Activated naive CD4-positive, alpha-beta T cell treated with anti-CD3 and anti-CD28 coated beads for 36 hours (primary cell): ENCODE results near the gene GMEB2. TPM values are rescaled to one million over a fixed set of nuclear protein-coding genes. Genes with fewer than 3 reads are reported as not detected.
"Not testable (repeated sequence)": the region's sequence is repeated elsewhere in the genome, so short reads cannot be mapped to it uniquely, and the experiment has no call there.

Experiments used
- CTCF ChIA-PET: fragments of 350-600 bp; sonication (Branson Sonifier 250); formaldehyde crosslinking; loops from one replicate; lab custom pipeline; 2021; ENCODE audit warnings: antibody characterized with exemption; lab: Charles Lee
- DNase-seq: peaks from one replicate; pipeline ENCODE4 v3.0.0-alpha.2; 2020
- H3K27ac Mint-ChIP-seq: one replicate; pipeline ENCODE4 v1.8.0; 2021; ENCODE audit warnings: mild to moderate bottlenecking, mixed read lengths
- H3K27me3 Mint-ChIP-seq: one replicate; pipeline ENCODE4 v1.8.0; 2021; ENCODE audit warnings: low read depth, mixed read lengths
- H3K36me3 Mint-ChIP-seq: one replicate; pipeline ENCODE4 v1.8.0; 2021; ENCODE audit warnings: low read depth, mixed read lengths
- H3K4me1 Mint-ChIP-seq: one replicate; pipeline ENCODE4 v1.8.0; 2021; ENCODE audit warnings: low read depth, mixed read lengths
- H3K4me3 Mint-ChIP-seq: one replicate; pipeline ENCODE4 v1.8.0; 2021; ENCODE audit warnings: mild to moderate bottlenecking, moderate library complexity, mixed read lengths
- H3K9me3 Mint-ChIP-seq: one replicate; pipeline ENCODE4 v1.8.0; 2021; ENCODE audit warnings: mixed read lengths
- intact Hi-C: fragments of 100-400 bp; cut with micrococcal nuclease; formaldehyde crosslinking; loops from one replicate; pipeline ENCODE4 v1.15.1; 2023
- total RNA-seq, 2 experiments: library from RNA; stranded (reverse); gene quantifications; one replicate each; pipeline ENCODE4 v1.2.3, GENCODE V29; 2021

Gene GMEB2
- total RNA-seq, 2 experiments from 2014 or later: 16.7 to 18.0 TPM

DNA sequence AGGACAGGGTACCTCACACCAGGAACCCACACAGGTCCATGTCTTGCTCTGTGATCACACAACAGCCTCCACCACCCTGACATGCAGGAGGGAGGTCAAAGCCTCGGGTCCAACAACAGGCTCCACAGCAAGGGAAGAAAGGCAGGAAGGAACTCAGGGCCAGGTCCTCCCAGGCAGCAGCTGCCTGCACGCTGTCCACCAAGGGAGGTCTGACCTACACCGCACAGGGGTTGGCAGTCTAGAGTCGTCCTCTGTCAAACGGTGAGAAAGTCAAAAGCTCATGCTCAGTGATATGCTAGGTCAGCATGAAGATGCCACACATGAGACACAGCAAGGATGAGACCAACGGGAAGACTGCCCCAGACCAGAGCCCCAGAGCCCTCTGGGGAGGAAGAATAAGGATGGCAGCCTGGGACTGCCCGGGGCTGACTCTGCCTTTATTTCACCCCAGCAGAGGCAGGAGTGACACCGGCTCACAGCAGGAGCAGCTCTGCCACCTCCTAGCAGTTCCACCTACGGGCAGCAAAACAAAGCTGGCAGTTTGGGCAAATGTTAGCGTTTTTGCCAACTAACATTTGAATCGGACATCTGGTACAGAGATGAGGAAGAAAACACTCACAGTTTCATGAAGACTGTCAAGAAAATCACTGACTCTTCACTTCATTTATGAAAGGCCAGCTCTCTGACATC, 8.5 kb downstream of the GMEB2 start:
- no peaks in the 10 kb centered on the region for H3K9me3 Mint-ChIP-seq
- no peak overlapping the region for H3K27ac Mint-ChIP-seq
- CTCF ChIA-PET: no interaction called here

DNA sequence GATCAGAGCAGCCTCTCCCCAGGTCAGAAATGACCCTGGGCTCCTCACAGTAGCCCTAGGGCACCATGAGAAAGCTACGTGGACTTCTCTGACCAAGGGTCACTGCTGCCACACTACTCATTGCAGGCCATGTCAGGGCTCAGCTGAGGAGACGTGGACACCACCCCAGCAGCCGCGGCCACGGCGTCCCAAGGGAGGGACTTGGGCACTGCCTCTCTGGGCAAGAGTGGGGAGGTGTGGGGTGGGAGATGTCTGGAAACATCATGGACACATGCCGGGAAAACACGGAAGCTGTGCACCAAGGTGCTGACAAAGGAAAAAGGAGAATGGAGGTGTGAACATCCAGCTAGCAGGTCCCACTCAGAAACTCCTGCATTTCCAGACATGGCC, 9.0 kb downstream of the GMEB2 start:
- no peak overlapping the region for H3K4me3 Mint-ChIP-seq
- H3K27me3 Mint-ChIP-seq: no peaks in the 10 kb centered on the region
- intact Hi-C loops: no loop called here
- CTCF ChIA-PET: no interaction called here
- H3K4me1 Mint-ChIP-seq: peaks cover 12% of the 10 kb centered on the region
- peaks cover 26% of the 10 kb centered on the region for H3K36me3 Mint-ChIP-seq
- DNase-seq: no peak
- H3K27ac Mint-ChIP-seq: no peak overlapping the region
- no peaks in the 10 kb centered on the region for H3K9me3 Mint-ChIP-seq

More for the DNA sequence above, 8.5 kb downstream of the GMEB2 start:
- H3K36me3 Mint-ChIP-seq: peaks cover 22% of the 10 kb centered on the region
- DNase-seq: no peak
- H3K4me3 Mint-ChIP-seq: no peak overlapping the region
- H3K27me3 Mint-ChIP-seq: no peaks in the 10 kb centered on the region
- H3K4me1 Mint-ChIP-seq: peaks cover 12% of the 10 kb centered on the region
- intact Hi-C loops: no loop called here

DNA sequence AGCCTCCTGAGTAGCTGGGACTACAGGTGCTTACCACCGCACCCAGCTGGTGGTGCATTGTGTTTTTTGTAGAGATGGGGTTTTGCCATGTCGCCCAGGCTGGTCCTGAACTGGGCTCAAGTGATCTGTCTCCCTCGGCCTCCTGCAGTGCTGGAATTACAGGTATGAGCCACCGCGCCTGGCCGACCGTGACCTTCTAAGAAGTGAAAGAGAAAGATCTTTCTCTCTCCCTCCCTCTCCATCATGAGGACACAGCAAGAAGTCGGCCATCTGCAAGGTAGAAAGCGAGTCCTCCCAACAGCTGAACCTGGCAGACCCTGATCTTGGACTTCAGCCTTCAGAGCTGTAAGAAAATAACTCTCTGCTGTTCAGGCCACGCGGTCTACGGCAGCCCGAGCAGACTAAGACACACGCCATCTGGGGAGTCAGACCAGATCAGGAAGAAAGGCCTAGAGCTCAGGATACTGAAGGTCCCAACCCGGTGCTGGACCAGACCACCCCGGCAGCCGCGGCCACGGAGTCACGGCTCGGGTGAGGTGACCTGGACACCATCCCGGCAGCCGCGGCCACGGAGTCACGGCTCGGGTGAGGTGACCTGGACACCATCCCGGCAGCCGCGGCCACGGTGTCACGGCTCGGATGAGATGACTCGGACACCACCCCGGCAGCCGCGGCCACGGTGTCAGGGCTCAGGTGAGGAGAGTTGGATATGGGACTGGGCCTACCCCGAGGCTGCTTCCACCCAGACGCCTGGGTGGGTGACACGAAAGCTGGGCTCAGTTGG, 9.6 kb downstream of the GMEB2 start:
- Mint-ChIP-seq H3K9me3 (no peaks in the 10 kb centered on the region), H3K36me3 (peaks cover 27% of the 10 kb centered on the region), H3K4me1 (peaks cover 6% of the 10 kb centered on the region), H3K27ac (no peak overlapping the region), H3K4me3 (no peak overlapping the region), H3K27me3 (no peaks in the 10 kb centered on the region)
- CTCF ChIA-PET: interaction anchor here (1.0 kb wide), 1 partner anchor 55 kb away, joined by 3 read pairs; no protein-coding TSS in a partner anchor
- no peak for DNase-seq
- intact Hi-C loops: no loop called here

DNA sequence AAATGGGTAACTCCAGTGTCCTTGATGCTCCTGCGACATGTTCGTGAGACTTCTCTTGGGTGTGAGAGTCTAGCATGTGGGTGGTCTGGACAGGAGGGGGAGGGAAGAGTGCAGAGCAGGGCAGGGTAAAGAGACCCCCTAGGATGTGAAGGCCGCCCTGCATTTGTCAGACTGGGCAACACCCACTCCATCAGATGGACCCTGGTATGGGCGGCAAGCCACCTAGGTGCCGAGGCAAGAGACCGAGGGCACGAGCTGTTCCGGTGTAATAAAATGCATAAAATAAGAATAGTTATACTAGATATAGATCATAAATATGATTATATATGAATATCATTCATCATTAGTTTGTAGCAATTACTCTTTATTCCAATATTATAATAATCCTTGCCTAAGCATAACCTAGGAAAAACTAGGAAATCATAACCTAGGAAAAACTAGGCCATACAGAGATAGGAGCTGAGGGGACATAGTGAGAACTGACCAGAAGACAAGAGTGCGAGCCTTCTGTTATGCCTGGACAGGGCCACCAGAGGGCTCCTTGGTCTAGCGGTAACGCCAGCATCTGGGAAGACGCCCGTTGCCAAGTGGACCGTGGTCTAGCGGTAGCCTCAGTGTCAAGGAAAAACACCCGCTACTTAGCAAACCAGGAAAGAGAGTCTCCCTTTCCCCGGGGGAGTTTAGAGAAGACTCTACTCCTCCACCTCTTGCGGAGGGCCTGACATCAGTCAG, 12.9 kb downstream of the GMEB2 start:
- intact Hi-C loops: not testable (repeated sequence)
- H3K36me3 Mint-ChIP-seq: peaks cover 27% of the 10 kb centered on the region
- CTCF ChIA-PET: interaction anchor here (0.7 kb wide), 1 partner anchor 90 kb away, joined by 3 read pairs; no protein-coding TSS in a partner anchor

DNA sequence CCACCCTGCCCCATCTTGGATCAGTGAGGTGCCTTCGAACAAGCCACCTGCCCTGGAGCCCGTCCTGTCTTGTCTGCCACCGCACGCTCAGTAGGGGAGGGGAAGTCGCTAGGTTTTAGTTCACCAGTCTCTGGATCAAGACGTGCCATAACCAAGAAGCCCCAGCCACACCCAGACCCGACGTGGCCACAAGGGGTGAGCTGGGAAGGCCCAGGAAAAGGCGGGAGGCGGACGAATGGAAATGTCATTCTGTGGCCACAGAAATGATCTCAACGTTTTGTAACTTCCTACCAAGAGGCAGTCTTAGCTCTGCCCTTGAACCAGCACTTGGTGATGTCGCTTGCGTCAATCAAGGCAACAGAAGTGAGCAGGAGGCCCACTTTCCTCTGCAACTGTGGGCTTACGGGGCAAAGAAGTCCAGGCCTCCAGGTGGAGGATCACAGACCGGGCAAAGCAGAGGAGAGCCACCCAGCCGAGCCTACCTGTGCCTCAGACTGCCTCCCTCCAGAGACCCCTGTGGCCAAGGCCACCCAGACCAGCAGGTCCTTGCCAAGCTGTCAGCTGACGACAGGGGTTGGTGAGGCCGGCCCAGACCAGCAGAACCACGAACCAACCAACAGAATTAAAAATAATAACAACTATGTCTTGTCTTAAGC, 14.5 kb downstream of the GMEB2 start:
- intact Hi-C loops: no loop called here
- no peaks in the 10 kb centered on the region for H3K9me3 Mint-ChIP-seq
- CTCF ChIA-PET: interaction anchor here (0.7 kb wide), 1 partner anchor 239 kb away, joined by 3 read pairs; no protein-coding TSS in a partner anchor
- H3K4me3 Mint-ChIP-seq: no peak overlapping the region
- H3K4me1 Mint-ChIP-seq: no peaks in the 10 kb centered on the region
- DNase-seq: no peak
- peaks cover 24% of the 10 kb centered on the region for H3K36me3 Mint-ChIP-seq
- H3K27me3 Mint-ChIP-seq: no peaks in the 10 kb centered on the region
- no peak overlapping the region for H3K27ac Mint-ChIP-seq

More for the DNA sequence above, 12.9 kb downstream of the GMEB2 start:
- H3K9me3 Mint-ChIP-seq, H3K4me3 Mint-ChIP-seq, H3K27me3 Mint-ChIP-seq, H3K27ac Mint-ChIP-seq, H3K4me1 Mint-ChIP-seq, DNase-seq: not testable (repeated sequence)

DNA sequence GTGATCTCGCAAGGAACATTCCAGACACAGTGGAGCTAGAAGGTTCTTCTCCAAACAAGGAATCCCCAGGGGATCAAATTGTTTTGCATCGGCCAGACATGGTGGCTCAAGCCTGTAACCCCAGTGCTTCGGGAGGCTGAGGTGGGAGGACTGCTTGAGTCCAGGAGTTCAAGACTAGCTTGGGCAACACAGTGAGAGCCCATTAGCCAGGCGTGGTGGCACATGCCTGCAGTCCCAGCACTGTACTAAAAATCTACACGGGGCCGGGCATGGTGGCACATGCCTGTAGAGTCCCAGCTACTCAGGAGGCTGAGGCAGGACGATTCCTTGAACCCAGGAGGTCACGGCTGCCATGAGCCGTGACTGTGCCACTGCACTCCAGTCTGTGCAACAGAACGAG, 15.3 kb downstream of the GMEB2 start:
- H3K27me3 Mint-ChIP-seq: no peaks in the 10 kb centered on the region
- no peak overlapping the region for H3K27ac Mint-ChIP-seq
- no peak overlapping the region for H3K4me3 Mint-ChIP-seq
- DNase-seq: no peak
- CTCF ChIA-PET: interaction anchor here (0.7 kb wide), 1 partner anchor 138 kb away, joined by 3 read pairs; no protein-coding TSS in a partner anchor
- peaks cover 4% of the 10 kb centered on the region for H3K4me1 Mint-ChIP-seq
- intact Hi-C loops: no loop called here
- peaks cover 21% of the 10 kb centered on the region for H3K36me3 Mint-ChIP-seq
- H3K9me3 Mint-ChIP-seq: no peaks in the 10 kb centered on the region

DNA sequence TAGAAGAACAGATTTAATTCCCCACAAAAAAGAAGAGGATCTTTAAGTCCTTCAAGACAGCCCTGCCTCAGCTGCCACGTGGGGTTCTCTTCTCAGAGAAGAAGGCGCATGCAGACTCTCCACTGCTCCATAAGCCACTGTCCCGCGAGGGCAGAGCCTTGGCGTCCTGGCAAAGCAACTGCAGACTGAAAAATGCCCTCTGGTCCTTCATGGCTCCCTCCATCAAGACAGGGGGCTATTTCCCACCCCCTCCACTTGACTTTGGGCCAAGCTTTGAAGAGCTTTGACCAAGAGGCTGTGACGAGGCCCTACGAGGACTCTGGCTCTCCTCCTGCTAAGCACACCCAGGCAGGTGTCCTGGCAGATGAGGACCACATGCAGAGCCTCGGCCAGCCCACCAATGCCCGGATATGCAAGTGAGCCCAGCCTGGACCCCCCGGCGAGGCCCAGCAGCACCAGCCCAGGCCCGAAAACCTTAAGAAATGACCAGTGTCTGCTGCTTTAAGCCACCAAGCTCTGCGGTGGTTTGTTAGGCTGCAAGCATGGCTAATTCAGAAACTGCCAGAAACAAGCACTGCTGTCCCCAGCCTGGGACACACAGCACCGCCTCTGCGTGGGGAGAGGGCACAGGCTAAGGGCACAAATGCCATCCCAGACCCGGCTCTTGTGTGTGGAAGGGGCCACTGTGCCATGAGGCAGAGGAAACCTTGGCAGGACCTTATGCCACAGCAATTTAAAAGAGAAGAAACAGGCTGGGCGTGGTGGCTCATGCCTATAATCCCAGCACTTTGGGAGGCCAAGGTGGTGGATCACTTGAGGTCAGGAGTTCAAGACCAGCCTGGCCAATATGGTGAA, 16.1 kb downstream of the GMEB2 start:
- Mint-ChIP-seq H3K36me3 (peaks cover 16% of the 10 kb centered on the region), H3K4me3 (no peak overlapping the region), H3K4me1 (peaks cover 6% of the 10 kb centered on the region), H3K27me3 (no peaks in the 10 kb centered on the region), H3K27ac (no peak overlapping the region), H3K9me3 (no peaks in the 10 kb centered on the region)
- no peak for DNase-seq
- CTCF ChIA-PET: no interaction called here
- intact Hi-C loops: no loop called here

DNA sequence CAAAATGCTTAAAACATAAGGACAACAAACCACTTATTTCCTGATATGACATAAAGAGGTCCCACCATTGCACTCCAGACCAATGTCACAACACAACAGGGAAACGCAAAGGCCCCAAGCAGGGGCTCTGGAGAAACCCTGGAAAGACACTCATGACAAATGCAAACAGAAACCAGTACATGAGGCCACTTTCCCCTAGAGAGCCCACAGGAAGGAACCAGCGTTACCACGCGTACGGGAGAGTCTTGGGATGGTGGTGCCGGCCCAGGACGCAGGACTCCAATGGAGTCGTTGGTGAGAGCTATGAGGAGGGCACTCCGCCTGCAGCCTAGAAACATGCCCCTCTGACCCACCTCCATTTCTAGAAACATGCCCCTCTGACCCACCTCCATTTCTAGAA, 20.2 kb downstream of the GMEB2 start:
- CTCF ChIA-PET: no interaction called here

DNA sequence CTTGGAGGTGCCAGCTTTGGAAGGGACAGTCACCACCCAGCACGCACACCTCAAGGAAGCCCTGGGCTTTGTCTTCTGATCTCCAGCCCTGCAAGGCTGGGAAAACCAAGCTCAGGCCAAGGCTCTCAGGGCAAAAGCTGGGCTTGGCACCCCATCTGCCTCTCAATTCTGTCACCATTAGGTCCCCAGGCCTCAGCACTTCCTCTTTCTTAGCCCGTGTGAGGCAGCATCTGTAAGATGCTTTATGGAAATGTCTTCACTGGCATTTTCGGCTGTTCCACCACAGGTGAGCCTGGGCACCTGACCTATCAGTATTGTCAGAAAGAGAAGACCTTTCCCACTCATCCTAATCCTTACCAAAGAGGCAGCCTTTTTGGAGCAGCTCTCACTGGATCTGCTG, 24.6 kb downstream of the GMEB2 start:
- Mint-ChIP-seq H3K36me3 (peaks cover 16% of the 10 kb centered on the region), H3K9me3 (no peaks in the 10 kb centered on the region), H3K27ac (no peak overlapping the region), H3K4me3 (no peak overlapping the region), H3K4me1 (peaks cover 8% of the 10 kb centered on the region), H3K27me3 (no peaks in the 10 kb centered on the region)
- CTCF ChIA-PET: no interaction called here
- intact Hi-C loops: no loop called here
- DNase-seq: no peak

More for the DNA sequence above, 20.2 kb downstream of the GMEB2 start:
- DNase-seq: no peak
- peaks cover 14% of the 10 kb centered on the region for H3K36me3 Mint-ChIP-seq
- peaks cover 8% of the 10 kb centered on the region for H3K4me1 Mint-ChIP-seq
- no peak overlapping the region for H3K4me3 Mint-ChIP-seq
- H3K9me3 Mint-ChIP-seq: no peaks in the 10 kb centered on the region
- H3K27ac Mint-ChIP-seq: no peak overlapping the region
- intact Hi-C loops: no loop called here
- no peaks in the 10 kb centered on the region for H3K27me3 Mint-ChIP-seq

DNA sequence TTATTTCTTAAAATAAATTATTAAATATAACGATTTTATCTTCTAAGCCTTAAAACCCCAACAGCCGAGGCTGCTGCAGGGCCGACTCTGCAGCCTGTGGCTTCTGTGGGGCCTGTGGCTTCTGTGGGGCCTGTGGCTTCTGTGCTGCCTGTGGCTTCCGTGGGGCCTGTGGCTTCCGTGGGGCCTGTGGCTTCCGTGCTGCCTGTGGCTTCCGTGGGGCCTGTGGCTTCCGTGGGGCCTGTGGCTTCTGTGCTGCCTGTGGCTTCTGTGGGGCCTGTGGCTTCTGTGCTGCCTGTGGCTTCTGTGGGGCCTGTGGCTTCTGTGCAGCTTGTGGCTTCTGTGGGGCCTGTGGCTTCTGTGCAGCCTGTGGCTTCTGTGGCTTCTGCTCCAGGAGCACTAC, 25.2 kb downstream of the GMEB2 start:
- DNase-seq, H3K27ac Mint-ChIP-seq, H3K27me3 Mint-ChIP-seq, H3K4me3 Mint-ChIP-seq, CTCF ChIA-PET, H3K9me3 Mint-ChIP-seq, intact Hi-C loops, H3K4me1 Mint-ChIP-seq: not testable (repeated sequence)
- peaks cover 16% of the 10 kb centered on the region for H3K36me3 Mint-ChIP-seq

DNA sequence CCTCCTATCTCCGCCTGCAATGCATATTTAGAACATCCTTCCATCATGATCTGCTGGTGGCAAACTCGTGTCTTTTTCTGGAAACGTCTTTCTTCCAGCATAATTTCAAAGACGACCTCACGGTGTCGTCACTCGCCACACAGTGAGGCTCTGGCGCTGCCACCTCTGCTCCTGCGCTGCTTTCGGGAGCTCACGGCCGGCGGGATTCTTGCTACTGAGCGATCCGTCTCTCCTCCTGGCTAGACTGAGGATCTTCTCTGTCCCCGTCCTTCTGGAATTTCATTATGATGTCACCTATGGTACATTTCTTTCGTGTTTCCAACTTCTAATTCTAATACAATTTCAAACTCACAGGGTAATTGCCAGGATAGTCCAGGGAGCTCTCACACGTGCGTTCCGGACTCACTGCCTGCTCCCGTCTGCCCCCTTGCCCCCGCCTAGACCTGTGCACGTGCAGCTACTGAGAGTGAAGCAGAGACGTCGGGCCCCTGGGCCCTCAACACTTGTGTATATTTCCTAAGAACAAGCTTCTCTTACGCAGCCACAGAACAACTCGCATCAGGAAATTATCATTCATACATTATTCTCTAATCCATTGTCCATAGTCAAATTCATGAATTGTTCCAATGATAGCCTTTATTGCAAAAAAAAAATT, 27.4 kb downstream of the GMEB2 start:
- Mint-ChIP-seq H3K9me3 (no peaks in the 10 kb centered on the region), H3K27ac (no peak overlapping the region), H3K36me3 (peaks cover 20% of the 10 kb centered on the region), H3K4me1 (peaks cover 2% of the 10 kb centered on the region), H3K27me3 (no peaks in the 10 kb centered on the region), H3K4me3 (no peak overlapping the region)
- intact Hi-C loops: no loop called here
- CTCF ChIA-PET: no interaction called here
- no peak for DNase-seq
